Heart left ventricle (tissue), 13 donors: ENCODE measurements around the gene OR2H2.

Experiments
- CTCF ChIP-seq, 12 donors: fragments of 200-600 bp; sonication (generic) in 4 of 12; IDR thresholded peaks; one replicate each; pipeline versions ENCODE4 v1.5.0 to v1.8.0; 2018 to 2022; ENCODE audit warnings: antibody characterized with exemption in 12 of 12, mild to moderate bottlenecking in 5 of 12
- POLR2A ChIP-seq, 2 donors: fragments of 450-650 bp; IDR thresholded peaks; one replicate each; pipeline ENCODE4 v1.6.1; 2017; ENCODE audit warnings: antibody characterized with exemption in 2 of 2, mild to moderate bottlenecking in 2 of 2, moderate library complexity in 2 of 2
- donor health status: ischemic (EF 13 %, LVEDD 7.1; RV severe dilation, severe dysfunction).
- donor health status: DM: no; HTN: yes; CAD: no.
- donor health status: DM: no; HTN: no; CAD: no.
- donor health status: ischemic (EF 25% LVEDD 6.9; RV normal size, moderate dysfunction).
- donor health status: ischemic (EF 25% LVEDD 5.7; RV mildly dilated, moderate dysfunction).
- donor health status: ischemic (EF 35%, LVEDD 5.7; RV mildly dilated, moderate dysfunction).
- donor health status: nonischemic (EF 11% LVEDD 7.7; RV severe dilation, severe dysfunction).
- donor health status: DM: yes; HTN: yes; CAD: no.
- donor health status: PGD.
- donor health status: ischemic (EF 29% LVEDD 5.4; RV normal size, mild dysfunction).
- donor health status: nonischemic (EF 23%, LVEDD 6.1; RV moderate dilation, normal function).

- peak; percentile 82 to 97 (median 94) for TF ChIP-seq CTCF (IDR thresholded peaks at IDR 0.05)
- no peak for TF ChIP-seq POLR2A (IDR thresholded peaks at IDR 0.05)
Observed at GRCh38 chr6:29589423-29590048, 4.6 kb downstream of the OR2H2 start.
